HG02973 (cell line): ENCODE data around the gene CPXCR1.
"Not testable (repeated sequence)": the region's sequence is repeated elsewhere in the genome, so short reads cannot be mapped to it uniquely, and the experiment has no call there.

Experiments
- ATAC-seq: cut with Tn5 transposase; IDR thresholded peaks from one replicate; pipeline ENCODE4 v1.9.1; 2021; ENCODE audit warnings: moderate library complexity; ENCODE audit not compliant: unreplicated experiment

CPXCR1 gene

DNA sequence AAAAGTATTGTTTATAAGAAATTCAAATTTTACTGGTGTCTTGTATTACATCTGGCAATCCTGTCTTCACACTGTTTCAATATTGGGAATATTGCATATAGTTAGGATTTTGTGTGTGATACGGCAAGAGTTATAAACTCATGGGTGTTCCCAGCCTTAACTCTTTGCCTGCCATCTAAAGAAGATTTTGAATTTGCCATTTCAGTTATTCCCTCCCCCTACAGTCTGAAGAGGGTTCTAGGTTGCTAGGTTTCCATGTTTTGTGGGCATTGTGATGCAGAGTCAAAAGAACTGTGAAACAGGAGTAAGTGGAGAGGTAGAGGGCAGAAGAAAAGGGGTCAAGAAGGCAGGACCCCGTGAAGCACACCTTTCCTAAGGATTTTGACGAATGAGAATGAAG lies at the start of gene CPXCR1:
TSS of gene CPXCR1 (plus strand) at position 301 of the 400 bp plus-strand sequence. CDS start 6,190 bp downstream, outside the sequence.
- no peak for ATAC-seq

DNA sequence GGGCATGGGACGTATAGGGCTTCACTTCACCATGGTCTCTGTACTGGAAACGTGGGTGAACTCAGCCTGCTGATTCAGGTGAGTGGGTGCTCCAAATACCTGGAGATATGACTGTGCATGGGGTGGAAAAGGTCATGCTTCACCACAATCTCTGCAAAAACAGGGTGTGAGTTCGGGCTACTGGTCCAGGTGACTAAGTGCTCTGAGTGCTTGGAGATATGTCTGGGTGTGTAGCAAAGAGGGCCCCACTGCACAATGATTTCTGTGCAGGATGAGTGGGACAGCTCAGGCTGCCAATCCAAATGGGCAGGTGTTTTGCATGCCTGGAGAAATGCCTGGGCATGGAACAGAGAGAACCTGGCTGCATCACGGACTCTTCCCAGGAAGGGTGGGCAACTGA lies 11.2 kb upstream of the CPXCR1 start:
- no peak for ATAC-seq

DNA sequence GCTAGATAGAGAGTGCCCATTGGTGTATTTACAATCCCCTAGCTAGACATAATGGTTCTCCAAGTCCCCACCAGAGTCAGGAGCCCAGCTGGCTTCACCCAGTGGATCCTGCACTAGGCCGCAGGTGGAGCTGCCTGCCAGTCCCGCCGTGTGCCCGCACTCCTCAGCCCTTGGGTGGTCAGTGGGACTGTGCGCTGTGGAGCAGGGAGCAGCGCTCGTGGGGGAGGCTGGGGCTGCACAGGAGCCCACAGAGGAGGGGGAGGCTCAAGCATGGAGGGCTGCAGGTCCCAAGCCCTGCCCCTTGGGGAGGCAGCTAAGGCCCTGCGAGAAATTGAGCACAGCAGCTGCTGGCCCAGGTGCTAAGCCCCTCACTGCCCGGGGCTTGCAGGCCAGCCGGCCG lies 810 bp upstream of the CPXCR1 start:
- not testable (repeated sequence) for ATAC-seq

- ATAC-seq = not testable (repeated sequence)
These were observed 5.3 kb downstream of the CPXCR1 start for GRCh38 chrX:88752339-88752738.

DNA sequence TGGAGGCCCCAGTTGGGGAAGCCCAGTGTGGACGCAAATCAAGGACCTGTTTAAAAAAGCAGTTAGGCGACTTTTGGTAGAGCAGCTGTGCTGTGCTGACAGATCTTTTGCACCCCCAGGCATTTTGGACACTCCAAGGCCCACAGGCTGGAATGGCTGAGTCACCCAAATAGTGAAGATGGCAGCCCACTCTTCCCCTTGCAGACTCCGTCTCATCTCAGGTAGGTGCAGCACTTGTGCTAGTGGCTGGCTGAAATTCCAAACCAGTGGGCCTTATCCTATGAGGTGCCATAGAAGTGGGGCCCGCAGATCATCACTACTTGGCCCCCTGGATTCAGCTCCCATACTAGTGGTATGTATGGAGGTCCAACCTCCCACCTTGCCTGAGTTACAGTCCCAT lies 42.8 kb downstream of the CPXCR1 start:
- ATAC-seq = no peak
